ENCODE results near the gene IFI27. TPM values are rescaled to one million over a fixed set of nuclear protein-coding genes. Genes with fewer than 3 reads are reported as not detected.
A peak's percentile ranks its signal among the peaks of the same experiment; 100 is the strongest.

The IFI27 gene
- total RNA-seq, 1 donor from 2014 or later: 312 TPM

- intact Hi-C loops (cut with DNase I): no loop called here
- DNase-seq: no peak
- ATAC-seq: no peak
- TF ChIP-seq, protein P1, sequence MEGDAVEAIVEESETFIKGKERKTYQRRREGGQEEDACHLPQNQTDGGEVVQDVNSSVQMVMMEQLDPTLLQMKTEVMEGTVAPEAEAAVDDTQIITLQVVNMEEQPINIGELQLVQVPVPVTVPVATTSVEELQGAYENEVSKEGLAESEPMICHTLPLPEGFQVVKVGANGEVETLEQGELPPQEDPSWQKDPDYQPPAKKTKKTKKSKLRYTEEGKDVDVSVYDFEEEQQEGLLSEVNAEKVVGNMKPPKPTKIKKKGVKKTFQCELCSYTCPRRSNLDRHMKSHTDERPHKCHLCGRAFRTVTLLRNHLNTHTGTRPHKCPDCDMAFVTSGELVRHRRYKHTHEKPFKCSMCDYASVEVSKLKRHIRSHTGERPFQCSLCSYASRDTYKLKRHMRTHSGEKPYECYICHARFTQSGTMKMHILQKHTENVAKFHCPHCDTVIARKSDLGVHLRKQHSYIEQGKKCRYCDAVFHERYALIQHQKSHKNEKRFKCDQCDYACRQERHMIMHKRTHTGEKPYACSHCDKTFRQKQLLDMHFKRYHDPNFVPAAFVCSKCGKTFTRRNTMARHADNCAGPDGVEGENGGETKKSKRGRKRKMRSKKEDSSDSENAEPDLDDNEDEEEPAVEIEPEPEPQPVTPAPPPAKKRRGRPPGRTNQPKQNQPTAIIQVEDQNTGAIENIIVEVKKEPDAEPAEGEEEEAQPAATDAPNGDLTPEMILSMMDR (IDR thresholded peaks at IDR 0.05): no peak
- Histone ChIP-seq H3K27me3 (no peaks in the 10 kb centered on the region), H3K4me1 (peaks cover 8% of the 10 kb centered on the region), H3K4me3 (no peak overlapping the region), H3K9me3 (no peaks in the 10 kb centered on the region), H3K36me3 (no peaks in the 10 kb centered on the region), H3K27ac (no peak overlapping the region)
These were observed 15.8 kb downstream of the IFI27 start for GRCh38 chr14:94126419-94126677.

- TF ChIP-seq, protein P1 (IDR thresholded peaks at IDR 0.05): no peak
- Histone ChIP-seq H3K4me1 (peaks cover 8% of the 10 kb centered on the region), H3K27ac (no peak overlapping the region), H3K36me3 (no peaks in the 10 kb centered on the region), H3K9me3 (no peaks in the 10 kb centered on the region), H3K27me3 (no peaks in the 10 kb centered on the region), H3K4me3 (no peak overlapping the region)
- DNase-seq (no peak), ATAC-seq (no peak)
- intact Hi-C loops (cut with DNase I): no loop called here
These were observed 16.3 kb downstream of the IFI27 start for GRCh38 chr14:94126800-94127199.

- intact Hi-C loops (cut with DNase I): no loop called here
These were observed 16.8 kb downstream of the IFI27 start for GRCh38 chr14:94127330-94127729.

GRCh38 chr14:94128216-94128839, 17.8 kb downstream of the IFI27 start:
- no peak for ATAC-seq
- Histone ChIP-seq H3K27me3 (no peaks in the 10 kb centered on the region), H3K27ac (peak overlapping the region; percentile 68), H3K4me3 (no peak overlapping the region), H3K36me3 (no peaks in the 10 kb centered on the region), H3K9me3 (no peaks in the 10 kb centered on the region), H3K4me1 (peaks cover 8% of the 10 kb centered on the region)
- TF ChIP-seq, protein P1 (IDR thresholded peaks at IDR 0.05): no peak
- intact Hi-C loops (cut with DNase I): no loop called here
- no peak for DNase-seq

More at GRCh38 chr14:94127330-94127729, 16.8 kb downstream of the IFI27 start:
- H3K27ac ChIP-seq: no peak overlapping the region
- DNase-seq (no peak), ATAC-seq (no peak)
- H3K27me3 ChIP-seq: no peaks in the 10 kb centered on the region
- no peaks in the 10 kb centered on the region for H3K36me3 ChIP-seq
- H3K4me1 ChIP-seq: peaks cover 8% of the 10 kb centered on the region
- TF ChIP-seq, protein P1 (IDR thresholded peaks at IDR 0.05): no peak
- no peak overlapping the region for H3K4me3 ChIP-seq
- H3K9me3 ChIP-seq: no peaks in the 10 kb centered on the region

DNA sequence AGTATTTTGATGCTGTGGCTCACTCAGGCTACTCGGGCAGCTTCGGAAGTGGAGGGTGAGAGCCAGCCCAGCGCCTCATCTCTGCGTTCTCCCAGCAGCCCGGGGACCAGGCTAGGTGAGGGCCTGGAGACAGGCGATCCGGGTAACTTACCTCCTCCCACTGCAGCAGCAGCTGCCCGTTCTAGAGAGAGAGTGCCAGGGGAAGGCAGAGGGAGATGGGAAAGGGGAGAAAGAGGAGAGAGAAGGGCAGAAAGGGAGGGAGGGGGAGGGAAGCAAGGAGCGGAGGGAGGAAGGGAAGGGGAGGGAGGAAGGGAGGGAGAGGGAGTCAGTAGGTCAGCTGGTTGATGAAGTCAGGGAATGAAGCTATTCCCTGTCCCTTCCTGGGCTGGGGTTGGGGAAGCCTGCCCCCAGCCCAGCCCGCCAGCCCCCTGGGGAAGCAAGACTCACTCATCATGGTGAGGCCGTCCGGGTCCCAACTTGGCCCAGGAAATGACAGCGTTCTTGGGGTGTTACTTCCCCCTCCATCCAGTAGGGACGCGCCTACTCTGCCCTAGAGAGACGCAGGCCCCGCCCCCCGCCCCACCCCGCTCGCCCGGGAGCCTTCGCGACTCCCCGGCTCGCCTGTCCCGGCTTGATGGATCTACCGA, 18.7 kb downstream of the IFI27 start, which contains the start of gene IFI27L2:
IFI27L2 (minus strand) TSS at position 494 of the 647 bp plus-strand sequence; CDS start at position 454, 40 bp downstream.
- Histone ChIP-seq H3K9me3 (no peaks in the 10 kb centered on the region), H3K4me3 (peak within 1 kb of the TSS; percentile 56), H3K27me3 (no peaks in the 10 kb centered on the region), H3K36me3 (no peaks in the 10 kb centered on the region), H3K27ac (peak within 1 kb of the TSS; percentile 68), H3K4me1 (peaks cover 8% of the 10 kb centered on the region)
- TF ChIP-seq, protein P1 (IDR thresholded peaks at IDR 0.05): peak; percentile 54
- ATAC-seq (peak; percentile 93), DNase-seq (peak; percentile 83)
- intact Hi-C loops (cut with DNase I): no loop called here
